GM19099 (cell line): ENCODE results near the gene PKN2.

Experiments used
- POLR2A ChIP-seq: IDR thresholded peaks from 3 replicates; pipeline ENCODE4 v1.6.1; 2011; ENCODE audit warnings: low read depth; ENCODE audit not compliant: insufficient read length; ENCODE audit errors: extremely low read depth

Gene PKN2

GRCh38 chr1:88683541-88684481 lies at the start of gene PKN2:
PKN2 (plus strand) TSS chr1:88684273; CDS start chr1:88684581, 308 bp downstream.
- peak; percentile 96 for TF ChIP-seq POLR2A

GRCh38 chr1:88634538-88634937 lies 49.5 kb upstream of the PKN2 start:
- TF ChIP-seq POLR2A: no peak

GRCh38 chr1:88640060-88640459 lies 44.0 kb upstream of the PKN2 start:
- no peak for TF ChIP-seq POLR2A

- TF ChIP-seq POLR2A: no peak
Measured at GRCh38 chr1:88645886-88646285, 38.2 kb upstream of the PKN2 start.

- TF ChIP-seq POLR2A: no peak
Measured at GRCh38 chr1:88646476-88647248, 37.4 kb upstream of the PKN2 start.

- no peak for TF ChIP-seq POLR2A
Measured at GRCh38 chr1:88647249-88647645, 36.8 kb upstream of the PKN2 start.

GRCh38 chr1:88647749-88648415 lies 36.2 kb upstream of the PKN2 start:
- TF ChIP-seq POLR2A: no peak

GRCh38 chr1:88648706-88649105 lies 35.4 kb upstream of the PKN2 start:
- TF ChIP-seq POLR2A: no peak

- no peak for TF ChIP-seq POLR2A
Measured at GRCh38 chr1:88649932-88650331, 34.1 kb upstream of the PKN2 start.

GRCh38 chr1:88650676-88651418 lies 33.2 kb upstream of the PKN2 start:
- no peak for TF ChIP-seq POLR2A

- TF ChIP-seq POLR2A: no peak
Measured at GRCh38 chr1:88655140-88655539, 28.9 kb upstream of the PKN2 start.

- TF ChIP-seq POLR2A: no peak
Measured at GRCh38 chr1:88655685-88656299, 28.3 kb upstream of the PKN2 start.

- no peak for TF ChIP-seq POLR2A
Measured at GRCh38 chr1:88658419-88658818, 25.7 kb upstream of the PKN2 start.

GRCh38 chr1:88659552-88659951 lies 24.5 kb upstream of the PKN2 start:
- TF ChIP-seq POLR2A: no peak
